Psoas muscle (tissue), 8 donors: ENCODE results near the gene PARVA. TPM values are rescaled to one million over a fixed set of nuclear protein-coding genes. Genes with fewer than 3 reads are reported as not detected.

Experiments used
- ATAC-seq, 4 donors: fragments of 200-7000 bp; cut with Tn5 transposase; one replicate each; pipeline ENCODE4 v1.9.1; 2020; ENCODE audit warnings: moderate library complexity in 3 of 4, mild to moderate bottlenecking in 2 of 4
- DNase-seq, 2 donors: peaks; one replicate each; pipeline ENCODE4 v3.0.0-alpha.2; 2020
- H3K27ac ChIP-seq: fragments of 200-600 bp; one replicate; pipeline ENCODE4 v1.8.0; 2022
- H3K27me3 ChIP-seq, 3 donors: fragments of 200-600 bp in 1 of 3; one replicate each; pipeline versions ENCODE4 v1.6.1 to v1.8.0; 2013 to 2022; ENCODE audit warnings: low read length in 2 of 3, mild to moderate bottlenecking in 2 of 3, moderate library complexity in 1 of 3; ENCODE audit not compliant: insufficient read depth in 3 of 3
- H3K36me3 ChIP-seq, 2 donors: fragments of 200-600 bp in 1 of 2; one replicate each; pipeline versions ENCODE4 v1.6.1 to v1.8.0; 2013 to 2022; ENCODE audit warnings: low read depth in 1 of 2, mild to moderate bottlenecking in 1 of 2, moderate library complexity in 1 of 2; ENCODE audit not compliant: insufficient read depth in 1 of 2
- H3K4me1 ChIP-seq: fragments of 200-600 bp; one replicate; pipeline ENCODE4 v1.8.0; 2022
- H3K4me3 ChIP-seq: fragments of 200-600 bp; one replicate; pipeline ENCODE4 v1.8.0; 2022; ENCODE audit warnings: mild to moderate bottlenecking
- H3K9me3 ChIP-seq: fragments of 200-600 bp; one replicate; pipeline ENCODE4 v1.8.0; 2022
- CTCF ChIP-seq: fragments of 200-600 bp; IDR thresholded peaks from one replicate; pipeline ENCODE4 v1.8.0; 2022; ENCODE audit warnings: antibody characterized with exemption
- WGBS, 3 donors: extraction: QIAGEN DNeasy Blood & Tissue Kit; methylation state at CpG; one replicate each; pipeline versions ENCODE4 v1.1.6 to v1.1.7; 2013; 5-methylcytosine and 5-hydroxymethylcytosine counted together
- intact Hi-C, 2 donors: fragments of 100-400 bp; cut with DNase I; formaldehyde crosslinking; loops; one replicate each; pipeline versions ENCODE4 v1.11.0 to v1.14.2; 2022
- polyA plus RNA-seq, 3 donors: library from polyadenylated mRNA; stranded (reverse); fragments of 200-250 nt; gene quantifications; one replicate each; pipeline ENCODE4 v1.2.3, GENCODE V29; 2013
- total RNA-seq, 4 donors: library from RNA; stranded (reverse); fragmentation: NEBNext Ultra II Directional in 2 of 4; extraction: Animal tissue kit (Norgen Biotek cat#: 25700) in 2 of 4; gene quantifications; one replicate each; pipeline versions ENCODE4 v1.2.1 to v1.2.4, GENCODE V29; 2021 to 2023
- donor health status: healthy with polysubstance abuse.
- donor health status: DM: no; HTN: no; CAD: no; lungs with moderate emphysema.
- donor health status: Bipolar disorder and iron deficiency.
- donor health status: healthy.
- donor health status: DM: yes; HTN: yes; CAD: no.
- donor health status: DM: no; HTN: no; CAD: no.
- donor health status: DM: no; HTN: no; CAD: no.
- donor health status: DM: yes; HTN: yes; CAD: no.

PARVA gene
- total and polyA plus RNA-seq, 7 donors = 4.4 to 22.7 (median 8.5) TPM

- Histone ChIP-seq H3K9me3 (no peaks in the 10 kb centered on the region), H3K27me3 (no peaks in the 10 kb centered on the region), H3K4me1 (no peaks in the 10 kb centered on the region), H3K36me3 (no peaks in the 10 kb centered on the region), H3K27ac (no peak overlapping the region), H3K4me3 (no peak overlapping the region)
- peak; percentile 82 for TF ChIP-seq CTCF
- WGBS, 3 donors = 12 to 15% (median 14%) methylated on average over 7 of the region's 7 CpGs
- ATAC-seq (peak; percentile 80 to 93 (median 84)), DNase-seq (peak; percentile 79 to 89)
- intact Hi-C loops = loop anchor here (2.0 to 10.0 kb wide), 4 partner anchors 273 to 631 kb away; no protein-coding TSS in a partner anchor
Observed at GRCh38 chr11:12331239-12331874, 46.0 kb upstream of the PARVA start.

GRCh38 chr11:12343526-12343925, 33.8 kb upstream of the PARVA start:
- ATAC-seq (no peak), DNase-seq (no peak)
- TF ChIP-seq CTCF = no peak
- Histone ChIP-seq H3K27ac (no peak overlapping the region), H3K36me3 (no peaks in the 10 kb centered on the region), H3K4me3 (no peak overlapping the region), H3K4me1 (no peaks in the 10 kb centered on the region), H3K27me3 (no peaks in the 10 kb centered on the region), H3K9me3 (no peaks in the 10 kb centered on the region)
- intact Hi-C loops = no loop called here
- 77 to 81% (median 79%) methylated on average over 6 of the region's 6 CpGs for WGBS, 3 donors

GRCh38 chr11:12353534-12353933, 23.8 kb upstream of the PARVA start:
- WGBS, 3 donors = 60 to 72% (median 62%) methylated on average over 1 of the region's 1 CpG
- H3K9me3 ChIP-seq = no peaks in the 10 kb centered on the region
- H3K27ac ChIP-seq = no peak overlapping the region
- intact Hi-C loops = no loop called here
- TF ChIP-seq CTCF = no peak
- no peak for DNase-seq
- no peak for ATAC-seq
- H3K4me1 ChIP-seq = no peaks in the 10 kb centered on the region
- H3K4me3 ChIP-seq = no peak overlapping the region
- peaks cover 0 to 2% (median 0%) of the 10 kb centered on the region in 3 donors for H3K27me3 ChIP-seq
- H3K36me3 ChIP-seq = no peaks in the 10 kb centered on the region

- H3K27ac ChIP-seq = no peak overlapping the region
- no peaks in the 10 kb centered on the region for H3K9me3 ChIP-seq
- H3K36me3 ChIP-seq = no peaks in the 10 kb centered on the region
- intact Hi-C loops = no loop called here
- no peaks in the 10 kb centered on the region for H3K4me1 ChIP-seq
- WGBS, 3 donors = 67 to 73% (median 69%) methylated on average over 9 of the region's 9 CpGs
- no peak overlapping the region for H3K4me3 ChIP-seq
- DNase-seq (no peak), ATAC-seq (no peak)
- no peak for TF ChIP-seq CTCF
- no peaks in the 10 kb centered on the region for H3K27me3 ChIP-seq
Observed at GRCh38 chr11:12354750-12355545, 22.4 kb upstream of the PARVA start.
